ENCODE measurements around the gene CALML3. TPM values are rescaled to one million over a fixed set of nuclear protein-coding genes. Genes with fewer than 3 reads are reported as not detected.

Gene CALML3
- total and polyA plus RNA-seq, 2 of the 8 experiments (the other 6 are each of a cell fraction or from before 2014, with no cell fraction given): not detected

- no peak overlapping the region for H2BK5ac ChIP-seq (ENCODE audit: low read depth, low read length)
- DNase-seq (ENCODE audit: low read depth in 1 of 2, low spot score in 2 of 2) (no peak), FAIRE-seq (no peak)
- no peaks in the 10 kb centered on the region for H3K36me3 ChIP-seq (ENCODE audit: control insufficient read depth in 2 of 4, insufficient read depth in 4 of 4, low read length in 3 of 4)
- no peaks in the 10 kb centered on the region; the same call in 1 of the 2 replicates for H3K23me2 ChIP-seq (ENCODE audit: low read depth, low read length)
- no peak overlapping the region for H2AK5ac ChIP-seq (ENCODE audit: low read depth, low read length)
- H3K23ac ChIP-seq (ENCODE audit: insufficient read length): no peak overlapping the region
- no peaks in the 10 kb centered on the region for H3K27me3 ChIP-seq (replicated peaks in 1 of 4; ENCODE audit: control insufficient read depth in 3 of 4, extremely low read depth in 1 of 4, insufficient read depth in 3 of 4, low read length in 3 of 4)
- no peaks in the 10 kb centered on the region for H4K20me1 ChIP-seq (replicated peaks in 1 of 2; ENCODE audit: control insufficient read depth in 1 of 2, insufficient read depth in 2 of 2, low read length in 2 of 2)
- no peak overlapping the region for H4K5ac ChIP-seq (ENCODE audit: insufficient read length, low read depth, low read length)
- no peak for TF ChIP-seq RFX5 (IDR thresholded peaks at IDR 0.05; ENCODE audit: borderline replicate concordance, low read depth, low read length)
- no peaks in the 10 kb centered on the region for H3K9me3 ChIP-seq (ENCODE audit: insufficient read depth in 2 of 2, low read depth in 1 of 2, low read length in 1 of 2)
- no peak overlapping the region for H2AFZ ChIP-seq (ENCODE audit: low read length)
- no peak overlapping the region for H3K18ac ChIP-seq (ENCODE audit: extremely low read depth, low read length)
- H4K8ac ChIP-seq (ENCODE audit: extremely low read depth, insufficient read depth, low read length): no peak overlapping the region
- ChIA-PET POLR2A (ENCODE audit: partially characterized antibody) (interaction anchor here (1.2 kb wide), 1 partner anchor 31 kb away, joined by 3 read pairs; no protein-coding TSS in a partner anchor), CTCF (ENCODE audit: partially characterized antibody) (interaction anchor here (0.8 to 1.2 kb wide), 2 partner anchors 14 to 58 kb away, joined by 3 read pairs; no protein-coding TSS in a partner anchor)
- H3K79me2 ChIP-seq (ENCODE audit: control insufficient read depth in 1 of 2, insufficient read depth in 2 of 2, low read length in 2 of 2): no peaks in the 10 kb centered on the region
- H3K14ac ChIP-seq (ENCODE audit: insufficient read length): no peak overlapping the region
- WGBS, 2 experiments (ENCODE audit: extremely low coverage in 1 of 2, insufficient coverage in 1 of 2, insufficient read length in 1 of 2, insufficient replicate concordance in 2 of 2, low coverage in 1 of 2, low lambda C conversion rate in 2 of 2, missing lambda C conversion rate in 1 of 2): 94% methylated on average over 18 of the region's 18 CpGs; no CpG with 5 or more reads in 1 of the 2 experiments
- H2BK20ac ChIP-seq (ENCODE audit: low read length): no peak overlapping the region
- H3K27ac ChIP-seq (ENCODE audit: low read depth, low read length): no peak overlapping the region
- no peak overlapping the region for H2BK15ac ChIP-seq (ENCODE audit: low read length)
- no peak overlapping the region for H3K9ac ChIP-seq (replicated peaks in 1 of 4; ENCODE audit: extremely low read depth in 1 of 4, low read depth in 3 of 4, low read length in 3 of 4)
- no peak overlapping the region for H3K4me2 ChIP-seq (ENCODE audit: insufficient read depth in 1 of 2, low read depth in 2 of 2, low read length in 2 of 2)
- H2BK12ac ChIP-seq (ENCODE audit: low read depth, low read length): no peak overlapping the region
- no peaks in the 10 kb centered on the region for H3K79me1 ChIP-seq (ENCODE audit: low read depth, low read length)
- H3K4me1 ChIP-seq (replicated peaks in 1 of 4; ENCODE audit: control insufficient read depth in 3 of 4, insufficient read depth in 4 of 4, low read length in 3 of 4): no peaks in the 10 kb centered on the region; a peak in 1 of 7 replicates
- H4K91ac ChIP-seq (replicated peaks; ENCODE audit: insufficient read length, low read length): no peak overlapping the region
- no peak overlapping the region for H3K56ac ChIP-seq (replicated peaks; ENCODE audit: insufficient read length, low read depth, low read length)
- H3K4me3 ChIP-seq (ENCODE audit: extremely low read depth in 1 of 4, insufficient read depth in 2 of 4, low read depth in 3 of 4, low read length in 4 of 4): no peak overlapping the region
- no peak overlapping the region for H2BK120ac ChIP-seq (replicated peaks; ENCODE audit: low read depth, low read length)
- no peak overlapping the region for H3K4ac ChIP-seq (replicated peaks; ENCODE audit: insufficient read length, low read depth, low read length)
These were observed 16.6 kb upstream of the CALML3 start for GRCh38 chr10:5508161-5508604.

Measured in H1 (cell line).